H1 (cell line): ENCODE data around the gene MOSMO. TPM values are rescaled to one million over a fixed set of nuclear protein-coding genes. Genes with fewer than 3 reads are reported as not detected.

ENCODE experiments used
- CTCF ChIA-PET: fragments of 300-600 bp; sonication (Branson Sonifier 250); formaldehyde crosslinking; loops from one replicate; lab custom pipeline; 2021; ENCODE audit not compliant: partially characterized antibody; lab: Charles Lee
- POLR2A ChIA-PET: fragments of 300-600 bp; sonication (Branson Sonifier 250); formaldehyde crosslinking; loops from one replicate; lab custom pipeline; 2021; ENCODE audit warnings: inconsistent platforms; ENCODE audit not compliant: partially characterized antibody; lab: Charles Lee
- DNase-seq, 2 experiments: peaks; one replicate each; pipeline versions ENCODE4 v3.0.0 to v3.0.0-alpha.2; 2010 to 2022; ENCODE audit warnings: low spot score in 2 of 2, low read depth in 1 of 2, mixed read lengths in 1 of 2
- FAIRE-seq: peaks from 2 replicates; lab custom pipeline; 2011; peaks lifted over from hg19 to GRCh38; lab: Jason Lieb, UNC
- H2AFZ ChIP-seq: 2 replicates; pipeline ENCODE4 v1.8.1; 2012; ENCODE audit warnings: low read length, inconsistent platforms
- H2AK5ac ChIP-seq: 2 replicates; pipeline ENCODE4 v1.6.1; 2013; ENCODE audit warnings: low read depth, low read length
- H2BK120ac ChIP-seq: replicated peaks from 2 replicates; pipeline ENCODE3; 2013; ENCODE audit warnings: low read depth, low read length, inconsistent platforms
- H2BK12ac ChIP-seq: 2 replicates; pipeline ENCODE4 v1.6.1; 2013; ENCODE audit warnings: low read depth, low read length
- H2BK15ac ChIP-seq: 2 replicates; pipeline ENCODE4 v1.6.1; 2013; ENCODE audit warnings: low read length
- H2BK20ac ChIP-seq: 2 replicates; pipeline ENCODE4 v1.6.1; 2013; ENCODE audit warnings: low read length
- H2BK5ac ChIP-seq: 2 replicates; pipeline ENCODE4 v1.6.1; 2013; ENCODE audit warnings: low read depth, low read length
- H3K14ac ChIP-seq: 2 replicates; pipeline ENCODE4 v1.6.1; 2013; ENCODE audit warnings: inconsistent platforms; ENCODE audit not compliant: insufficient read length
- H3K18ac ChIP-seq: 2 replicates; pipeline ENCODE4 v1.6.1; 2013; ENCODE audit warnings: low read length; ENCODE audit errors: extremely low read depth
- H3K23ac ChIP-seq: 2 replicates; pipeline ENCODE4 v1.6.1; 2013; ENCODE audit warnings: inconsistent platforms; ENCODE audit not compliant: insufficient read length
- H3K23me2 ChIP-seq: 2 replicates; pipeline ENCODE4 v1.6.1; 2013; ENCODE audit warnings: low read depth, low read length
- H3K27ac ChIP-seq: 2 replicates; pipeline ENCODE4 v1.6.1; 2011; ENCODE audit warnings: low read depth, low read length, inconsistent platforms
- H3K27me3 ChIP-seq, 4 experiments: replicated peaks in 1 of 4; 1 replicate in 1 of 4; 2 replicates in 3 of 4; pipeline versions ENCODE4 v1.6.1 to v1.8.1; 2011 to 2013; ENCODE audit warnings: low read length in 3 of 4, mild to moderate bottlenecking in 3 of 4, inconsistent platforms in 2 of 4, mixed read lengths in 2 of 4, moderate library complexity in 1 of 4; ENCODE audit not compliant: control insufficient read depth in 3 of 4, insufficient read depth in 3 of 4; ENCODE audit errors: extremely low read depth in 1 of 4
- H3K36me3 ChIP-seq, 4 experiments: 2 replicates each; pipeline versions ENCODE4 v1.6.1 to v1.8.1; 2011 to 2013; ENCODE audit warnings: mild to moderate bottlenecking in 4 of 4, low read length in 3 of 4, moderate library complexity in 2 of 4, control low read depth in 1 of 4, inconsistent platforms in 1 of 4; ENCODE audit not compliant: insufficient read depth in 4 of 4, control insufficient read depth in 2 of 4
- H3K4ac ChIP-seq: replicated peaks from 2 replicates; pipeline ENCODE3; 2013; ENCODE audit warnings: low read length, low read depth, mixed read lengths, inconsistent platforms; ENCODE audit not compliant: insufficient read length
- H3K4me1 ChIP-seq, 4 experiments: replicated peaks in 1 of 4; 1 replicate in 1 of 4; 2 replicates in 3 of 4; pipeline versions ENCODE4 v1.6.1 to v1.8.1; 2011 to 2013; ENCODE audit warnings: low read length in 3 of 4, inconsistent platforms in 2 of 4, mixed read lengths in 1 of 4; ENCODE audit not compliant: insufficient read depth in 4 of 4, control insufficient read depth in 3 of 4
- H3K4me2 ChIP-seq, 2 experiments: 2 replicates each; pipeline versions ENCODE4 v1.6.1 to v1.8.1; 2011 to 2013; ENCODE audit warnings: low read depth in 2 of 2, low read length in 2 of 2, control low read depth in 1 of 2, inconsistent platforms in 1 of 2, mild to moderate bottlenecking in 1 of 2; ENCODE audit not compliant: insufficient read depth in 1 of 2
- H3K4me3 ChIP-seq, 4 experiments: fragments of 200-600, 300-600 bp in 1 of 4; sonication (generic), shearing (Covaris generic), sonication (Bioruptor Twin) in 1 of 4; 2 replicates each; pipeline versions ENCODE4 v1.5.1 to v1.8.1; 2011 to 2016; ENCODE audit warnings: low read length in 4 of 4, low read depth in 3 of 4, control low read depth in 2 of 4, inconsistent platforms in 2 of 4, mild to moderate bottlenecking in 2 of 4, mixed read lengths in 1 of 4, moderate library complexity in 1 of 4; ENCODE audit not compliant: insufficient read depth in 2 of 4; ENCODE audit errors: extremely low read depth in 1 of 4
- H3K56ac ChIP-seq: replicated peaks from 2 replicates; pipeline ENCODE3; 2013; ENCODE audit warnings: low read depth, mild to moderate bottlenecking, mixed read lengths, low read length, inconsistent platforms; ENCODE audit not compliant: insufficient read length
- H3K79me1 ChIP-seq: 2 replicates; pipeline ENCODE4 v1.6.1; 2013; ENCODE audit warnings: low read depth, low read length, control low read depth
- H3K79me2 ChIP-seq, 2 experiments: 2 replicates each; pipeline versions ENCODE4 v1.6.1 to v1.8.1; 2012 to 2013; ENCODE audit warnings: low read length in 2 of 2, mild to moderate bottlenecking in 2 of 2, inconsistent platforms in 1 of 2; ENCODE audit not compliant: insufficient read depth in 2 of 2, control insufficient read depth in 1 of 2
- H3K9ac ChIP-seq, 4 experiments: replicated peaks in 1 of 4; 1 replicate in 1 of 4; 2 replicates in 3 of 4; pipeline versions ENCODE4 v1.6.1 to v1.8.1; 2011 to 2013; ENCODE audit warnings: low read depth in 3 of 4, low read length in 3 of 4, control low read depth in 2 of 4, mild to moderate bottlenecking in 2 of 4, moderate library complexity in 2 of 4, inconsistent platforms in 1 of 4; ENCODE audit errors: extremely low read depth in 1 of 4
- H3K9me3 ChIP-seq, 2 experiments: 2 replicates each; pipeline versions ENCODE4 v1.6.1 to v1.8.1; 2012 to 2013; ENCODE audit warnings: mild to moderate bottlenecking in 2 of 2, moderate library complexity in 2 of 2, control low read depth in 1 of 2, inconsistent platforms in 1 of 2, low read depth in 1 of 2, low read length in 1 of 2, mixed read lengths in 1 of 2; ENCODE audit not compliant: insufficient read depth in 2 of 2
- H4K20me1 ChIP-seq, 2 experiments: replicated peaks in 1 of 2; 2 replicates each; pipeline versions ENCODE3 to v1.8.1; 2011 to 2013; ENCODE audit warnings: inconsistent platforms in 2 of 2, low read length in 2 of 2, mild to moderate bottlenecking in 1 of 2; ENCODE audit not compliant: insufficient read depth in 2 of 2, control insufficient read depth in 1 of 2
- H4K5ac ChIP-seq: 2 replicates; pipeline ENCODE4 v1.6.1; 2013; ENCODE audit warnings: low read length, low read depth, mixed read lengths, inconsistent platforms; ENCODE audit not compliant: insufficient read length
- H4K8ac ChIP-seq: 2 replicates; pipeline ENCODE4 v1.8.0; 2013; ENCODE audit warnings: mild to moderate bottlenecking, moderate library complexity, low read length, inconsistent platforms; ENCODE audit not compliant: insufficient read depth; ENCODE audit errors: extremely low read depth
- H4K91ac ChIP-seq: replicated peaks from 2 replicates; pipeline ENCODE3; 2013; ENCODE audit warnings: low read length, mixed read lengths, inconsistent platforms; ENCODE audit not compliant: insufficient read length
- NANOG ChIP-seq: IDR thresholded peaks from 2 replicates; pipeline ENCODE4 v1.6.1; 2011; ENCODE audit warnings: low read length, low read depth, mild to moderate bottlenecking, inconsistent platforms; ENCODE audit not compliant: insufficient read depth, poor library complexity, severe bottlenecking
- WGBS, 2 experiments: shearing (Covaris generic) in 1 of 2; methylation state at CpG; one replicate each; pipeline versions ENCODE4 v1.1.6 to v1.1.7; 2013 to 2015; ENCODE audit warnings: low lambda C conversion rate in 2 of 2, mixed read lengths in 2 of 2, inconsistent platforms in 1 of 2, low coverage in 1 of 2, missing lambda C conversion rate in 1 of 2; ENCODE audit not compliant: insufficient replicate concordance in 2 of 2, insufficient coverage in 1 of 2, insufficient read length in 1 of 2; ENCODE audit errors: extremely low coverage in 1 of 2, missing lambda C conversion rate in 1 of 2; 5-methylcytosine and 5-hydroxymethylcytosine counted together
- polyA plus RNA-seq, 7 experiments: library from polyadenylated mRNA; depleted of rRNA in 3 of 7; stranded (reverse) in 5 of 7; unstranded in 2 of 7; fragments of >200 nt in 5 of 7; fragments of 200-250 nt in 2 of 7; gene quantifications; 1 replicate in 5 of 7; 2 replicates in 1 of 7; 4 replicates in 1 of 7; pipeline versions ENCODE4 v1.2.1 to v1.2.3, GENCODE V29; 2011 to 2013; ENCODE audit warnings: missing spikeins in 2 of 7, mixed read lengths in 2 of 7
- total RNA-seq: library from RNA; stranded (reverse); fragmentation: NEBNext Ultra II Directional; extraction: Animal tissue kit (Norgen Biotek cat#: 25700); gene quantifications from 2 replicates; pipeline ENCODE4 v1.2.1, GENCODE V29; 2021

Gene MOSMO
- total and polyA plus RNA-seq, 2 of the 8 experiments (the other 6 are each of a cell fraction or from before 2014, with no cell fraction given): 8.6 to 14.8 TPM

DNA sequence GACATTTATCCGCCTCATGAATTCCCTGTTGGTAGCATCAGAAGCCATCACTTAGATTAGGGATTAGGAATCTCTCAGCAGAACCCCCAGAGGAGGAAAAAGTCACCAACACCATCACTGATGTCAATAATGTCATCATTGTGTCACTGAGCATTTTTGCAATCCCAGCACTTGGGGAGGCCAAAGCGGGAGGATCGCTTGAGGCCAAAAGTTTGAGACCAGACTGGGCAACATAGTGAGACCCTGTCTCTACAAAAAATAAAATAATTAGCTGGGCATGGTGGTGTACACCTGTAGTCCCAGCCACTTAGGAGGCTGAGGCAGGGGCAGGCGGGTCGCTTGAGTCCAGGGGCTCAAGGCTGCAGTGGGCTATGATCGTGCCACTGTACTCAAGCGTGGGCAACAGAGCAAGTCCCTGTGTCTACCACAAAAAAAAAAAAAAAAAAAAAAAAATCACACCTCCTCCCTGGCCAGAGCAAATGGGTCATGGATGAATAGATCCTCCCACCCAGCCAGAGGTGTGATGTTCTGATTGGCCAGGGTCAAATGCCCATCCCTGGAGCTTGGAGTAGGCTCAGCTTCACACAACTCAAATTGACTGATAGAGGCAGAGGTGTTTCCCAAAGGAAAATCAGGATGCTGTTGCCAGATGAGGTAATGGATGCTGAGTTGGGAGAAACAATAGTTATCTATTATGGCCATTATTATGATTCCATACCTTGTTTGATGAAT lies 116.0 kb downstream of the MOSMO start:
- H3K9ac ChIP-seq: no peak overlapping the region
- no peak overlapping the region for H3K27ac ChIP-seq
- CTCF ChIA-PET: interaction anchor here (0.6 to 3.7 kb wide), 9 partner anchors 14 to 225 kb away, joined by 3 to 16 read pairs (median 3); no protein-coding TSS in a partner anchor
- H3K14ac ChIP-seq: no peak overlapping the region
- no peak overlapping the region for H2BK5ac ChIP-seq
- 98% methylated on average over 7 of the region's 7 CpGs; no CpG with 5 or more reads in 1 of the 2 experiments for whole genome bisulfite sequencing, 2 experiments
- DNase-seq: no peak
- no peaks in the 10 kb centered on the region for H3K9me3 ChIP-seq
- H3K4me3 ChIP-seq: no peak overlapping the region
- no peaks in the 10 kb centered on the region for H4K20me1 ChIP-seq
- H4K91ac ChIP-seq: no peak overlapping the region
- POLR2A ChIA-PET: no interaction called here
- H3K23me2 ChIP-seq: no peaks in the 10 kb centered on the region; the same call in 1 of the 2 replicates
- no peak overlapping the region for H3K4ac ChIP-seq
- no peaks in the 10 kb centered on the region for H3K79me1 ChIP-seq
- no peak overlapping the region for H2BK20ac ChIP-seq
- no peak overlapping the region for H2BK12ac ChIP-seq
- no peak overlapping the region for H3K23ac ChIP-seq
- no peak overlapping the region for H3K18ac ChIP-seq
- no peaks in the 10 kb centered on the region for H3K36me3 ChIP-seq
- H2AFZ ChIP-seq: 0 out of 2 replicates have a peak overlapping the region, but pooled peaks have one; percentile 35
- no peak overlapping the region for H2AK5ac ChIP-seq
- H4K8ac ChIP-seq: no peak overlapping the region
- no peak overlapping the region; the same call in 1 of the 2 replicates for H2BK15ac ChIP-seq
- H4K5ac ChIP-seq: no peak overlapping the region
- no peak for TF ChIP-seq NANOG
- H2BK120ac ChIP-seq: no peak overlapping the region
- FAIRE-seq: no peak
- no peaks in the 10 kb centered on the region for H3K79me2 ChIP-seq
- H3K4me1 ChIP-seq: no peaks in the 10 kb centered on the region
- no peak overlapping the region for H3K56ac ChIP-seq
- no peaks in the 10 kb centered on the region for H3K27me3 ChIP-seq
- no peak overlapping the region for H3K4me2 ChIP-seq
